Endometrial microvascular endothelial cells (primary cell): ENCODE measurements around the gene DMAC2. TPM values are rescaled to one million over a fixed set of nuclear protein-coding genes. Genes with fewer than 3 reads are reported as not detected.

ENCODE experiments used
- total RNA-seq: library from RNA; depleted of rRNA; stranded (reverse); fragments of >200 nt; gene quantifications from one replicate; pipeline ENCODE4 v1.2.3, GENCODE V29; 2015; ENCODE audit errors: inconsistent ontology term

The DMAC2 gene
- total RNA-seq, 1 donor from 2014 or later, result 74.0 TPM

Other genes starting within 250 kb of the DMAC2 start
- 7.0 TPM for gene CYP2S1, start 246.7 kb downstream of the DMAC2 start, total RNA-seq
- gene AXL, start 220.7 kb downstream of the DMAC2 start, total RNA-seq, result 270 TPM
- gene HNRNPUL1, start 175.5 kb downstream of the DMAC2 start, total RNA-seq, result 141 TPM
- 14.3 TPM for gene CCDC97, start 129.7 kb downstream of the DMAC2 start, total RNA-seq
- 31.8 TPM for gene TGFB1, start 86.0 kb downstream of the DMAC2 start, total RNA-seq
- 11.5 TPM for gene B9D2, start 75.8 kb downstream of the DMAC2 start, total RNA-seq
- 3.2 TPM for gene TMEM91, start 63.4 kb downstream of the DMAC2 start, total RNA-seq
- 46.1 TPM for gene EXOSC5, start 42.6 kb downstream of the DMAC2 start, total RNA-seq
- 50.5 TPM for gene BCKDHA, start 42.1 kb downstream of the DMAC2 start, total RNA-seq
- gene B3GNT8, start 12.5 kb downstream of the DMAC2 start, total RNA-seq, result 2.3 TPM
- not detected for gene ERICH4, start 3.2 kb upstream of the DMAC2 start, total RNA-seq
- 1.5 TPM for gene CEACAM21, start 136.3 kb upstream of the DMAC2 start, total RNA-seq
- not detected for gene CEACAM4, start 187.2 kb upstream of the DMAC2 start, total RNA-seq
- not detected for gene CEACAM7, start 248.4 kb upstream of the DMAC2 start, total RNA-seq